Right cardiac atrium (tissue), 5 donors: ENCODE measurements around the gene FAM210B. TPM values are rescaled to one million over a fixed set of nuclear protein-coding genes. Genes with fewer than 3 reads are reported as not detected.
"Not testable (repeated sequence)": the region's sequence is repeated elsewhere in the genome, so short reads cannot be mapped to it uniquely, and the experiment has no call there.

ENCODE experiments used
- ATAC-seq, 2 donors: fragments of 200-7000 bp; cut with Tn5 transposase; one replicate each; pipeline versions ENCODE4 v1.8.0 to v1.9.1; 2020; ENCODE audit warnings: moderate library complexity in 2 of 2, mild to moderate bottlenecking in 1 of 2
- DNase-seq, 3 donors: peaks; one replicate each; pipeline ENCODE4 v3.0.0-alpha.2; 2020
- H3K27ac ChIP-seq: one replicate; pipeline ENCODE4 v1.5.1; 2013; ENCODE audit warnings: mild to moderate bottlenecking, low read length, control low read depth, moderate library complexity
- H3K27me3 ChIP-seq: one replicate; pipeline ENCODE4 v1.6.1; 2013; ENCODE audit not compliant: control insufficient read depth, insufficient read depth
- H3K4me1 ChIP-seq: one replicate; pipeline ENCODE4 v1.6.1; 2013; ENCODE audit warnings: low read length; ENCODE audit not compliant: control insufficient read depth, insufficient read depth
- H3K4me3 ChIP-seq: one replicate; pipeline ENCODE4 v1.5.1; 2013; ENCODE audit warnings: low read length, control low read depth
- H3K9me3 ChIP-seq: one replicate; pipeline ENCODE4 v1.6.1; 2013; ENCODE audit warnings: low read length; ENCODE audit not compliant: control insufficient read depth
- WGBS: extraction: QIAGEN DNeasy Blood & Tissue Kit; methylation state at CpG from one replicate; pipeline ENCODE4 v1.1.7; 2013; 5-methylcytosine and 5-hydroxymethylcytosine counted together
- intact Hi-C, 4 donors: fragments of 100-400 bp; cut with DNase I; formaldehyde crosslinking; loops; one replicate each; pipeline versions ENCODE4 v1.11.0 to v1.14.0; 2022 to 2023
- polyA plus RNA-seq: library from polyadenylated mRNA; stranded (reverse); fragments of 200-250 nt; gene quantifications from one replicate; pipeline ENCODE4 v1.2.3, GENCODE V29; 2013
- total RNA-seq, 4 donors: library from RNA; stranded (reverse); fragmentation: NEBNext Ultra II Directional; extraction: Animal tissue kit (Norgen Biotek cat#: 25700); gene quantifications; one replicate each; pipeline ENCODE4 v1.2.1, GENCODE V29; 2021
- donor health status: healthy with polysubstance abuse.
- donor health status: DM: no; HTN: yes; CAD: no.
- donor health status: DM: no; HTN: no; CAD: no.
- donor health status: DM: no; HTN: yes; CAD: no; lungs with severe emphysema.
- donor health status: DM: yes; HTN: yes; CAD: no.

Gene FAM210B
- total and polyA plus RNA-seq, 5 donors: 29.4 to 37.9 (median 33.7) TPM

DNA sequence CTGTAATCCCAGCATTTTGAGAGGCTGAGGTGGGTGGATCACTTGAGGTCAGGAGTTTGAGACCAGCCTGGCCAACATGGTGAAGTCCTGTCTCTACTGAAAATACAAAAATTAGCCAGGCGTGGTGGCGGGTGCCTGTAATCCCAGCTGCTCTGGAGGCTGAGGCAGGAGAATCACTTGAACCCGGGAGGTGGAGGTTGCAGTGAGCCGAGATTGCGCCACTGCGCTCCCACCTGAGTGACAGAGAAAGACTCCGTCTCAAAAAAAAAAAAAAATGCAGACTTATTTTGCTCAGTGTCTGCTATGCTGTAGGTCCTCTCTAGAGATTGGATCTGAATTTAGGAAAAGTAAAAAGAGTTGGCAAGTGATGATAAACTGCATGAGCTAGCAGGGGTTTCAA is 52.5 kb downstream of the FAM210B start:
- not testable (repeated sequence) for H3K27me3 ChIP-seq, H3K4me3 ChIP-seq, DNase-seq, ATAC-seq, H3K4me1 ChIP-seq, H3K9me3 ChIP-seq
- intact Hi-C loops: loop anchor here in 1 of 4 donors (10.0 kb wide), 1 partner anchor 54 kb away; the partner anchor contains the start of gene RTF2
- H3K27ac ChIP-seq: peak overlapping the region; percentile 83
- 85% methylated on average over 7 of the region's 7 CpGs for WGBS

GRCh38 chr20:56411759-56412472 is 53.1 kb downstream of the FAM210B start, which contains the start of gene CASS4:
Gene CASS4, plus strand, starts transcription at chr20:56412260. Its CDS starts 199 bp downstream, at chr20:56412459.
- ATAC-seq: peak; percentile 82 to 83
- DNase-seq: no peak
- Histone ChIP-seq H3K27me3 (no peaks in the 10 kb centered on the region), H3K4me1 (no peaks in the 10 kb centered on the region), H3K27ac (peak within 1 kb of the TSS; percentile 83), H3K9me3 (no peaks in the 10 kb centered on the region), H3K4me3 (peak within 1 kb of the TSS; percentile 9)
- intact Hi-C loops: loop anchor here in 1 of 4 donors (10.0 kb wide), 1 partner anchor 53 kb away; the partner anchor contains the start of gene RTF2
- 25% methylated on average over 10 of the region's 10 CpGs for WGBS

GRCh38 chr20:56412473-56412790 is 53.7 kb downstream of the FAM210B start:
- H3K4me3 ChIP-seq: peak overlapping the region; percentile 9
- intact Hi-C loops: loop anchor here in 1 of 4 donors (10.0 kb wide), 1 partner anchor 52 kb away; the partner anchor contains the start of gene RTF2
- H3K4me1 ChIP-seq: no peaks in the 10 kb centered on the region
- ATAC-seq (no peak), DNase-seq (no peak)
- WGBS: 77% methylated on average over 7 of the region's 7 CpGs
- no peaks in the 10 kb centered on the region for H3K9me3 ChIP-seq
- H3K27me3 ChIP-seq: no peaks in the 10 kb centered on the region
- H3K27ac ChIP-seq: peak overlapping the region; percentile 83

DNA sequence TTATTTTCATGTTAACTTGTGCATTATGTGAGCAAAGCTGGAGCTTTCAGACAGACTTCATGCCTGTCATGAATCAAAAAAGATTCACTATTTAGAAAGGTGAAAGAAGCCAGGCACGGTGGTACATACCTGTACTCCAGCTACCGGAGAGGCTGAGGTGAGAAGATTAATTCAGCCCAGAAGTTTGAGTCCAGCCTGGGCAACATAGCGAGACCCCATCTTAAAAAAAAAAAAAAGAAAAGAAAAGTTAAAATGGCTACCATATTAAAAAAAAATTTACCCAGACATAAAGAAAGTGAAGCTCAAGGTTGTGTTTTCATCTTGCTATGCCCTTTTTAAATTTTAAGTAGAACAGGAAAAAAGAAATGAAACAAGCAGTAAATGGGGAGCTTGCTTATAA is 54.2 kb downstream of the FAM210B start:
- Histone ChIP-seq H3K4me3 (no peak overlapping the region), H3K9me3 (no peaks in the 10 kb centered on the region), H3K27me3 (no peaks in the 10 kb centered on the region), H3K4me1 (no peaks in the 10 kb centered on the region), H3K27ac (peak overlapping the region; percentile 3)
- no peak for DNase-seq
- ATAC-seq: no peak
- intact Hi-C loops: loop anchor here in 1 of 4 donors (10.0 kb wide), 1 partner anchor 52 kb away; the partner anchor contains the start of gene RTF2
- 93% methylated on average over 3 of the region's 3 CpGs for WGBS

- H3K9me3 ChIP-seq: no peaks in the 10 kb centered on the region
- ATAC-seq: no peak
- peaks cover 6% of the 10 kb centered on the region for H3K4me1 ChIP-seq
- 76% methylated on average over 12 of the region's 12 CpGs for WGBS
- H3K27me3 ChIP-seq: no peaks in the 10 kb centered on the region
- no peak overlapping the region for H3K4me3 ChIP-seq
- peak overlapping the region; percentile 38 for H3K27ac ChIP-seq
- intact Hi-C loops: loop anchor here in 1 of 4 donors (10.0 kb wide), 1 partner anchor 50 kb away; the partner anchor contains the start of gene RTF2
- DNase-seq: no peak
Observed at GRCh38 chr20:56414842-56415765, 56.3 kb downstream of the FAM210B start.

GRCh38 chr20:56417402-56417801 is 58.6 kb downstream of the FAM210B start:
- no peaks in the 10 kb centered on the region for H3K27me3 ChIP-seq
- no peak overlapping the region for H3K4me3 ChIP-seq
- WGBS: 87% methylated on average over 7 of the region's 7 CpGs
- no peak overlapping the region for H3K27ac ChIP-seq
- ATAC-seq: no peak
- no peak for DNase-seq
- peaks cover 6% of the 10 kb centered on the region for H3K4me1 ChIP-seq
- no peaks in the 10 kb centered on the region for H3K9me3 ChIP-seq
- intact Hi-C loops: loop anchor here in 1 of 4 donors (10.0 kb wide), 1 partner anchor 47 kb away; the partner anchor contains the start of gene RTF2

- DNase-seq (no peak), ATAC-seq (no peak)
- intact Hi-C loops: loop anchor here in 1 of 4 donors (10.0 kb wide), 1 partner anchor 47 kb away; the partner anchor contains the start of gene RTF2
- Histone ChIP-seq H3K4me3 (no peak overlapping the region), H3K27ac (peak overlapping the region; percentile 98), H3K27me3 (no peaks in the 10 kb centered on the region), H3K9me3 (no peaks in the 10 kb centered on the region), H3K4me1 (peaks cover 8% of the 10 kb centered on the region)
- 79% methylated on average over 4 of the region's 4 CpGs for WGBS
Observed at GRCh38 chr20:56417911-56418310, 59.1 kb downstream of the FAM210B start.

Other genes with a start within 250 kb of the FAM210B start
- not detected for gene MC3R, start 110.2 kb upstream of the FAM210B start, total RNA-seq
- not detected for gene MC3R, start 110.2 kb upstream of the FAM210B start, polyA plus RNA-seq
- 10 to 100 TPM in 1 of 4 donors, 1 to 10 TPM in 3; 4.8 to 10.8 (median 8.5) TPM for gene AURKA, start 33.2 kb downstream of the FAM210B start, total RNA-seq
- gene AURKA, start 33.2 kb downstream of the FAM210B start, polyA plus RNA-seq: 5.9 TPM
- gene CSTF1, start 33.7 kb downstream of the FAM210B start, total RNA-seq: 10 to 100 TPM; 19.1 to 23.2 (median 19.8) TPM
- gene CSTF1, start 33.7 kb downstream of the FAM210B start, polyA plus RNA-seq: 8.8 TPM
- gene CASS4, start 53.3 kb downstream of the FAM210B start, total RNA-seq: under 1 TPM; 0.51 to 0.79 (median 0.64) TPM
- 0.34 TPM for gene CASS4, start 53.3 kb downstream of the FAM210B start, polyA plus RNA-seq
- 10 to 100 TPM; 73.4 to 80.4 (median 79.5) TPM for gene RTF2, start 109.7 kb downstream of the FAM210B start, total RNA-seq
- gene RTF2, start 109.7 kb downstream of the FAM210B start, polyA plus RNA-seq: 74.3 TPM
- gene FAM209A, start 165.8 kb downstream of the FAM210B start, total RNA-seq: not detected
- gene FAM209A, start 165.8 kb downstream of the FAM210B start, polyA plus RNA-seq: not detected
- gene FAM209B, start 174.3 kb downstream of the FAM210B start, total RNA-seq: under 1 TPM in 1 of 4 donors, not detected in 3; 0.59 TPM
- gene FAM209B, start 174.3 kb downstream of the FAM210B start, polyA plus RNA-seq: 0.84 TPM